Stimulated activated CD4-positive, alpha-beta T cell treated with anti-CD3 and anti-CD28 coated beads, TNF-alpha, amount 100 ng/mL, for 24 hours (primary cell): ENCODE data around the gene MOGAT1.
"Not testable (repeated sequence)": the region's sequence is repeated elsewhere in the genome, so short reads cannot be mapped to it uniquely, and the experiment has no call there.

ENCODE experiments used
- DNase-seq, 3 experiments: peaks; one replicate each; pipeline ENCODE4 v3.0.0-alpha.2; 2020; ENCODE audit warnings: low read depth in 3 of 3

MOGAT1 gene

DNA sequence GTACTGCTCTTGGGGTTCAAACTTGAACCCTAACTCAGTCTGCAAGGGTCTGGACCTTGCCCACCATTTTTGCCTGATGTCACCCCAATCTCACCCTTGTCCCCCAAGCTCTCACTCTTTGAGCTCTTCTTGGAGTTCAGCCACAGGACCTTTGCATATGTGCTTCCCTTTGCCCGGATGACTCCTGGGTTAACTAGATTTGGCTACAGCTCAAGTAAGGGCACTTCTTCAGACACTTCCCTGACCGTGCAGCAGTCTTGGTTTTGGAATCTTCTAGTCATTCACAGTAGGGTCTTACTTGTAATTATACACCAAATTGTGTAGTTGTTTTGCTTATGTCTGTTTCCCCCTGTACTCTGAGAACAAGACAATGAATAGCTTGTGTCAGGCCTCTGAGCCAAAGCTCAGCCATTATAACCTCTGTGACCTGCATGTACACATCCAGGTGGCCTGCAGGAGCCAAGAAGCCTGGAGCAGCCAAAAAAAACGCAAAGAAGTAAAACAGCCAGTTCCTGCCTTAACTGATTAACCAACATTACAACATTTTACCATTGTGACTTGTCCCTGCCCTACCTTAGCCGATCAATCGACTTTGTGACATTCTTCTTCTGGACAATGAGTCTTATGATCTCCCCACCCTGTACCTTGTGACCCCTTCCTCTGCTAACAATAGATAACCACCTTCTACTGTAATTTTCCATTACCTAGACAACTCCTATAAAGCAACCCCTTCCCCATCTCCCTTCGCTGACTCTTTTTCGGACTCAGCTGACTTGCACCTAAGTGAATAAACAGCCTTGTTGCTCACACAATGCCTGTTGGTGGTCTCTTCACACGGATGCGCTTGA, 1.0 kb upstream of the MOGAT1 start:
- no peak for DNase-seq

DNA sequence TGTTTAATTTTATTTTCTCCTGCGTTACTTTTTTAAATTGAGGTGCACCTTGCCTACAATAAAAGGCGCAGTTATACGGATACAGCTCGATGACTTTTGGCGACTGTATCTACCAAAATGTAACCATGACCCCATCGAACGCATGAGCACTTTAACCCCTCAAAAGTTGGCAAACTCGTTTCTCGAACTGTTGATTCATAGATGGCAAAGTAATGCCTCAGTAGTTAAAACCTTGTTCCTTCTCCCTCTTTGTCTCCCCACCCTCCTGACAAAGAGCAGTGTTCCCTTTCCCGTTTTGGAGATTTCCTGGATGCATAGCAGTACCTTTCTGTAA, 577 bp downstream of the MOGAT1 start:
- DNase-seq, result no peak

DNA sequence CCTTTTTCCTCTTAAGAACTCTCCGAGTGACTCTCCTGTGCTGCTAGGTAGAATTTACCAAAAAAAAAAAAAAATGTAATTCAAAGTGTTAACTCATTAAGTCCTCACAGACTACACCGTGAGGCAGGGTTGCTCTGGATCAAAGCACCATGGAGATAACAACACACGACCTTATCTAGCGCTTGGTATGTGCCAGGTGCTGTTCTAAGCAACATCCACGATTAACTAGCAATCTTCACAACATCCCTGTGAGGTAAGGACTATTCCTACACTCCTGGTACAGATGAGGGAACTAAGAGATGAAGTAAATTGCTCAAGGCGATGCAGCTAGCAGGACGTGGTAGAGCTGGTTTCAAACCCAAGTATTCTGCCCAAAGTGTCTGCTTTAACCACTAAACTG, 1.8 kb downstream of the MOGAT1 start:
- no peak for DNase-seq

DNA sequence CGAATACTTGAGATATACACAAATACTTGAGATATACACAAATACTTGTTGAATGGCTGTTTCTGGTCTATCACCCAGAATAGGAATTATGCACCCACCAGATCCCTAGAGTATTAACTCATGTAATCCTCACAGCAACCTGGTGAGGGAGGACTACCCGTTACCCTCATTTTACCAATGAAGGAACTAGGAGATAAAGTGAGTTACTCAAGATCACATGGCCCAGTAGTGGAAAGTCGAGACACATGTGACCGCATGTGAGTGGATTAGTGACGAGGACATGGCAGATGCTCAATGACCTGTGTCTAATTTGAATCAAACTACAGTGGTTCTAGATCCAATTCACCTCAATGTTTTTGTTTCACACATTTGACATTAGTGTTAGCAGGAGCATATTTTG, 2.4 kb downstream of the MOGAT1 start:
- DNase-seq, result no peak

DNA sequence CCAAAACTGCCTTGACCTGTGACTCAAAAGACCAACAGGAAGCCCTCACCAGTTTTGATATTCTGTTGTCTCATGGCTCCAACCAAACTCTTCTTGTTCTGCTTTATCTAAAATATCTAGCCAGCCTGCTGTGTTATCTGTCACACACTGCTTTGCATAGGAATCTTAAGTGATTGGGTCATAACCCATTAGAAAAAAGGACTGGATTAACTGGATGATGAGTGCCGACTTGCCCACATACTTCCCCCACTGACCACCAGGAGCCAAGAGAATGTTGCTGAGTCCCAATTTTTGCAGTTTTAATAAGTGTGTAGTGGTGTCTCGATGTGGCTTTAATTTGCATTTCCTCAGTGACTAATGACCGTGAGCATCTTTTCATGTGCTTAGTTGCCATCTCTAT, 6.5 kb downstream of the MOGAT1 start:
- DNase-seq, result no peak

DNA sequence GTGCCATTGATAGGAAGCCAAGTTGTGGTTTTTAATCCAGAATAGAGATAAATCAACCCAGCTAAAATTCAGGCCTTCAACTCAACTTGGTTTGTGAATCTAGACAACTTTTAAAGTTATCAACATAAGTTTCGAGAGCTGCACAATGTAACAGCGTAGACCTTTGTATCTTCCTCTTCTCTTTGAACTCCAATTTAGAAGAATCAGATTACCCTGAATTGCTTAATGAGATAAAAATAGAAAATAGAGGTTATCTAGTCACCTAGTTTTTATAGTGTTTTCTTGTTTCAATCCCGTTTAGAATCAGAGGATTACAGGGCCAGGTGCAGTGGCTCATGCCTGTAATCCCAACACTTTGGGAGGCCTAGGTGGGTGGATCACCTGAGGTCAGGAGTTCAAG, 12.3 kb downstream of the MOGAT1 start:
- DNase-seq, result no peak

DNA sequence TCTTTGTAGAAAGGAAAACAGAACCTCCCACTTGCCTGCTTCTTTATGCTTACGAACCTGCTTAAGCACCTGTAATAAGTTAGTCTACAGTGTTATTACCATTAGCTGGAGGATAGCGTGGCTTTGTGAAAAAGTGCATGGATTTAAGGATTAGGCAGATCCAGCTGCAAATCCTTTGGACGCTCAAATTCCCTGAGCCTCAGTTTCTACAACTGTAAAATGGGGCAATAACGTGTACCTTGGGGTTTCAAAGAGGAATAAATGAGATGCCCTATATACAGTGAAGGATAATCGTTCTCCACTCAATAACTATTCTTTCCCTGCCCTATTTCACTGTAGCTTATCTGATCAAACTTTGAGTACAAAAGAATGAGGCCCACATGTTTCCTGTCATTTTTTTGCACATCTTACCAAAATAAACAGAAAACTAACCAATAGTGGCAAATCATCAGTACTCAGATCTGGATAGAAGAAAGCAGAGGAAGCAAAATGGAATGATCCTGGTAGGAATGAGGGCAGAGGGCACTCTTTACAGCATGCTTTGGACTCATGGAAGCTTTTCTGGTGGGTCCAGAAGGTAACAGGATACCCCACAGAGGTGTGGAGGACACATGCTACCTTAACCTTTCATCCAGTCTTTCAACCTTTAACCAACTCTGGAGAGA, 14.8 kb downstream of the MOGAT1 start:
- no peak for DNase-seq

DNA sequence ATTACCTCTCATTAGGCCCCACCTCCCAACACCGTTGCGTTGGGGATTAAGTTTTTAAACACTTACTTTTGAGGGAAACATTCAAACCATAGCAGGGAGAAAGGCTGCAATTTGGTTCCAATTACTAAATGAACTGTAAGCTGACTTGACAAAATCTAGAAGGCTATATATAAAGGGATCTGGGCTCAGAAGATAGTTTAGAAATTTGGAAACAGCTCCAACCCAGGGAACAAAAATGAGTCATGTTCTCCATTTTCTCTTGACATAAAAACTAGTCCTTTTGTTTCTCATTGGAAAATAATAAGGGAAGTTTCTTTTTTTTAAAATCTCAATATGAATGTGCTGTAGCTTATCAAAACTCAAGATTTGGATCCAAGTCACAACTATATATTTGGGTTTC, 17.5 kb downstream of the MOGAT1 start:
- no peak for DNase-seq

DNA sequence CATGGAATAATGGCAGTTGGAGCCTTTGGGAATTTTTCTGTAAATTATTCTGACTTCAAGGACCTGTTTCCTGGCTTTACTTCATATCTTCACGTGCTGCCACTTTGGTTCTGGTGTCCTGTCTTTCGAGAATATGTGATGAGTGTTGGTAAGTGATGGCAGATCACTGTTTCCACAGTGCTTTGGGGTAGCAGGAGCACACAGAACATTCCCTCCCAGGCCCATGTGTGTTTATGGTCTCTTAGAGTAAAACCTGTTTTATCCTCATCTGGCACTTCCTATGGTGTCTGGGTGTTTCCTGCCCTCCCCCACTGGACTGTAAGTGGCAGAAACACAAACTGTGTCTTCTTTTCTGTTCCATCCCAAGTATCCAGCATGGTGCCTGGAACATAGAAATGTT, 17.9 kb downstream of the MOGAT1 start:
- DNase-seq, result no peak

DNA sequence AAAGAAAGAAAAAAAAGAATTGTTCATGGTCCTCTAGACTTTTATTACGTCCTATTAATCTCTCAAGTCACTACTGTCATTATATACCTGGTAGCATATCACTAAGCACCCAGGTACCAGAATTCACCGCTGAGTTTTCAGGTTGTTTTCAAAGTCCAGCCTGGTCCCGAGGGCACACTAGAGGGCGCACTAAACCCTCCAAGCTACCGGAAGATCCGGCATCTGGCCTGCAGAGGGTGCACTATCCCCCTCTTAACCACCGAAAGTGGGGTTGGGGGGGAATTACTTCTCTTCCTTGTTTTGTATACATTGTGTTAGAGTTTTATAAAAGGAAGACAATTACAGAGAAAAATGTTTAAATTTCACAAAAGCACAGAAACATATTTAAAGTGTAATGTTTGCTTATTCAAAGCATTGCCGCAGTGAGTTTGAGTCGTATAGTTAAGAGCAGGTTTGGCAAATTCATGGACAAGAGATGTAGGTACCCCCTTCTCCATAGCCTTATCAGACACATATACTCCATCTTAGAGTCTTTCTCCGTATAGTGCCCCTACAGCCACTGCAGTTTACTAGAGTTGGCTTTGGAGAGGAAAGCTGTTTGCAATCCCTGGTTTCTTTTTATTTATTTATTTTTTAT, 19.2 kb downstream of the MOGAT1 start:
- DNase-seq, result peak; percentile 43 to 62 (median 44)

DNA sequence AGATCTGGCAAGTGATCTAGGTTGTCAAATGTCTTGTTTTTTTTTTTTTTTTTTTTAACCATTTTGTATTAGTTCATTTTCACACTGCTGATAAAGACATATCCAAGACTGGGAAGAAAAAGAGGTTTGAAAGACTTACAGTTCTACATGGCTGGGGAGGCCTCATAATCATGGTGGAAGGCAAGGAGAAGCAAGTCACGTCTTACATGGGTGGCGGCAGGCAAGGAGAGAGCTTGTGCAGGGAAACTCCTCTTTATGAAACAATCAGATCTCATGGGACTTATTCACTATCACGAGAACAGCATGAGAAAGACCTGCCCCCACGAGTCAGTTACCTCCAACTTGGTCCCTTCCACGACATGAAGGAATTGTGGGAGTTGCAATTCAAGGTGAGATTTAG, 22.0 kb downstream of the MOGAT1 start:
- not testable (repeated sequence) for DNase-seq

DNA sequence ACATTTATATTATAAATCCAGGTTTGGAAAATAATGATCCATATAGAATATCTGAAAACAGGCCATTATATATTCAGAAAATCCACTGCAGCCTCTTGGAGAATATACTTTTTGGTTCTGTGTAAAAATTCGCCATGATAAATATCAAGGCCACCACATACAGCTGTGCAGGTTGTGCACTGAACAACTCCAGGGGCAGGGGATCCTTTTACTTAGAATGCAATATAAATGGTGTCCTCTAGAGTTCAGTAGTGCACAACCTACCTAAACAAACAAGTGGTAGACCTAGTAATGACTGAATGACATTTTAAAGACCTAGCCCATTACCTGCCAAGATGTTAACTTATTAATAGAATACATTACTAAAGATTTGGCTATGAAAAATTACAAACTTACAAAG, 22.4 kb downstream of the MOGAT1 start:
- DNase-seq, result no peak

DNA sequence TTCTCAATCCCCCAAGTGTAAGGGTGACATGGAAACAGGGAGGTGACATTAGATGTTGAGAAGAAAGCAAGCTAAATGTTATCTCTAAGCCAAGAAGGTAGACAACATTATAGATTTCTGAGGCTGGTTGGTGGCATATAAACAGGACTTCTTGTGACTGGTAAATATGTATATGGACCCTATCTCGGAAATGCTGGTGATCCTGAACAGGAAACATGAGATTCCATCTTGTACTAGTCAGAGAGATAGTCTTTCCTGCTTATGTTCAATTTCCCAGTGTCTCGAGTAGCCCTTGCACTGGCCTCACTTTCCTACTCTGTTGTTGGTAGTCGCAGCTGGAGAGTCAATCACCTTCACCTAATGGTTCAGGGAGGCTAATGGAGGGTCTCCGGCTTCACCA, 26.8 kb downstream of the MOGAT1 start:
- DNase-seq, result no peak

DNA sequence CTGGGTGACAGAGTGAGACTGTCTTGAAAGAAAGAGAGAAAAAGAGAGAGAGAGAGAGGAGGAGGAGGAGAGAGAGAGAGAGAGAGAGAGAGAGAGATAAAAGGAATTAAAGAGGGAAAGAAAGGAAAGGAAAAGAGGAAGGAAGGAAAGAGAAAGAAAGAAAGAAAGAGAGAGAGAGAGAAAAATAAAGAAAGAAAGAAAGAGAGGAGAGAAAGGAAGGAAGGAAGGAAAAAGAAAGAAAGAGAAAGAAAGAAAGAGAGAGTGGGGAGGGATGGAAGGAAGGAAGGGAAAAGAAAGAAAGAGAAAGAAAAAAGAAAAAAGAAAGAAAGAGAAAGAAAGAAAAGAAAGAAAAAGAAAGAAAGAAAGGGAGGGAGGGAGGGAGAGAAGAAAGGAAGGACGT, 29.8 kb downstream of the MOGAT1 start:
- DNase-seq, result no peak

DNA sequence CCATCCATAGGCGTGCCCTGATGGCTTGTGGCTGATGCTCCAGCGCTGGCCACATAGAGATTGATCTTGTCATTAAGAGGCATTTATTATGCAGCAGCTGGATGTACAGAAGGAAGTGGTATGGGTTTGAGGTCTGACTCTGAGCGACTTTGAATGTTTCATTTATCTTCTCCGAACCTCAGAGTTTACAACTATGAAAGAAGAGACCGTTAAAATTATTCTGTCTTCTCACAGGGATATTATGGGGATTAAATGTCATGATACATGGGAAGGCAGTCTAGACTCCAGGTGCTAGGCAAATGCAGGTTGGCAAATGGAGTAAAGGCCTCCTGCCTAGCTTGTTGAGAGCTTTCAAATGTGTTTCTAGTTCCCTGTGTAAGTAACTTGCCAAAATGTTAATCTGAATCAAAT, 30.3 kb downstream of the MOGAT1 start:
- DNase-seq, result no peak

DNA sequence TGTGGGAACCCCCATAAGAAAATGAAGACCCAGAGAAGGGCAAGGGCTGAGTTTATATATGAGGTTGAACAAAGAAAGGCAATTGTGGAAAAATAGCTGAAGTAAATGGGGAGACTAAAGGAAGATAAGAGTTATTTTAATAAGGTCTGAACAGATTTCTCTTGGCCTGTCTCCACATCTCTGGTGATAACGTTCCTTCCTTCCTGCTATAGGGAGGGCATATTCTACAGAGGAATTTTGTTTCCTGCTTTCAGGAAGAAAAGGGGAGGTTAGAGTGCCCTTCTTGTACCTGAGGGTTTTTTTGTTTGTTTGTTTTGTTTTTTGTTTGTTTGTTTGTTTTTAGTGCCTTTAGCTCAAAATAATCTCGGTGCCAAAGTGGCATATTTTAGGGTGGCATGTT, 31.6 kb downstream of the MOGAT1 start:
- no peak for DNase-seq

DNA sequence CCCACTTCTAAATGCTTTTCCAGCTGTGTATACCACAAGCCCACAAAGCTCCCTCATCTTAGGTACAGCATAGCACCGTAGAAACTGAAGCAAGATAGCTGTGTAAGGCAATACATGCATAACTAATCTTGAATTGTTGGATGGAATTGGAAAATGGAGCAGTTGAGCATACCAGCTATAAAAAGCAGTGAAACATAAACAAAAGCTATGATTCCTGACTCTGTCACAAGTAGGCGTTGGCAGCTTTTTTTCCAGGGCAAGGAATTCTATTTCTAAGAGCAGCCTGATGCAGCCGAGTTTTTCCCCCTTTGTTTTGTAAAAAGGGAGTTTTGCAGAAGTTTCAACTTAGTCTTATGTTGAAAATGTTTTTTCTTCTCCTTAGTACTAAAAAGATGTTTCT, 32.4 kb downstream of the MOGAT1 start:
- no peak for DNase-seq

DNA sequence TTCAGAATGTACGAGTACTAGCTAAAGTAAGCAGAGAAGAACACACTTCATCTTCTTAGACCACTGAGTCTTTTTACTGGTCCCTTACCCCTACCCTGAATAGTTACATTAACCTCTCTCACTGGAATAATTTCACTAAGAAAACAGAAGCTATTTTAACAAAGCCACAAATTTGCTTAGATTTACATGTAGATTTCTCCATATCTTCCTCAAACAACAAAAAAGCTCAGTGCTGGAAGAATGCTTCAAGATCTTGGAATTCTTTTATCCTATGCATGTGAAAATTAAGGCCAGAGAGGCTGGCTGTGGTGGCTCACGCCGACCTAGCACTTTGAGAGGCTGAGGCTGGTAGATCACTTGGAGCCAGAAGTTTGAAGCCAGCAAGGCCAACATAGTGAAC, 35.2 kb downstream of the MOGAT1 start:
- no peak for DNase-seq

DNA sequence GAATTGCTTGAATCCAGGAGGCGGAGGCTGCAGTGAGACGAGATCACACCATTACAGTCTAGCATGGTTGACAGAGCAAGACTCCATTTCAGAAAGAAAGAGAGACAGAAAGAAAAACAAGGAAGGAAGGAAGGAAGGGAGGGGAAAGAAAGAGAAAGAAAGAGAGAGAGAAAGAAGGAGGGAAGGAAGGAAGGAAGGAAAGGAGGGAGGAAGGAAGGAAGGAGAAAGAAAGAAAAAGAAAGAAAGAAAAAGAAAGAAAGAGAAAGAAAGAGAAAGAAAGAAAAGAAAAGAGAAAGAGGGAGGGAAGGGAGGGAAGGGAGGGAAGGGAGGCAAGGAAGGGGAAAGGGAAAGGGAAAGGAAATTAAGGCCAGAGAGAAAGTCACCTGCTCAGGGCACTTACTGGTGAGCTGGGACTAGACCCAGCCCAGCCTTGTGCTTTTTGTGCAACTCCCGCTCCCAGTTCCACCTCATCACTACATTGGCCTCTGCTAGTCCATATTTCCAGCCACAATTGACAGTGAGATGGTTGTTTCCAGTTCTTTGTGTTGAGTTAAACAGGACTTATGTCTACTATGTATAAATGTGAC, 35.7 kb downstream of the MOGAT1 start:
- no peak for DNase-seq

DNA sequence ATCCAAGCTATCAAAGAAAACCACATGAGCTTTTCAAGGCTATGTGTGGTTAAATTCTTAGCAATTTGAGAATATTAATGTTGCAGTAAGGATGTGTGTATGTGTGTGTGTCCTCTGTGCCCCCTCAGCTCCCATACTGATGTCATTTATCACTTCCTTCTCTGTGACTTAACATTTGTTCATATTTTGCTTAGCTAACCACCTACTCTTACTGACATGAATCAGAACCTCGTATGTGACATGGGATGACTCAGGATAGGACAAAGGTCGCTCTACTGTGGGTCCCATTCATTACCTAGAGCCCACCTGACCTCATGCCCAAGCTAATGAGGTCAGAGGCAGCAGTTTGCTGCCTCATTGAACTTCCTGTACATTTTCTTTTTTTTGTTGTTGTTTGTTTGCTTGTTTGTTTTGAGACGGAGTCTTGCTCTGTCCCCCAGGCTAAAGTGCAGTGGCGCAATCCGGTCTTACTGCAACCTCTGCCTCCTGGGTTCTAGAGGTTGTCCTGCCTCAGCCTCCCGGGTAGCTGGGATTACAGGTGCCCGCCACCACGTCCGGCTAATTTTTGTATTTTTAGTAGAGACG, 36.3 kb downstream of the MOGAT1 start:
- peak in 1 of 3 experiments; percentile 2 for DNase-seq

DNA sequence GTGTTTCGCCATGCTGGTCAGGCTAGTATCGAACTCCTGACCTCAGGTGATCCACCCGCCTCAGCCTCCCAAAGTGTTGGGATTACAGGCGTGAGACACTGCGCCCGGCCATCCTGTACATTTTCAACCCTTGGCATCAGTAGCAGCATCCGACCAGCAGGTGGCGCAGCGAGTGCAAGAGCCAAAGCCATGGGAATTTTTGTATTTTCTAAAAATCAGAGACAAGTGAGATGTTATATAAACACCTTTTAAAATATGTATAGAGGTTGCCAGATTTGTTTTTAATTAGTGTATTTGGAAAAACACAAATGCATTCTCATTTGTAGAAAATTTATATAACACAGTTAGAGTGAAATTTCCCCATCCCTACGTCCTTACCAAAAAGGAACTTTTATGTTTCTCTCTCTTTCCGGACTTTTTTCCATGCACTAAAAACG, 36.8 kb downstream of the MOGAT1 start:
- peak; percentile 59 to 78 (median 66) for DNase-seq

DNA sequence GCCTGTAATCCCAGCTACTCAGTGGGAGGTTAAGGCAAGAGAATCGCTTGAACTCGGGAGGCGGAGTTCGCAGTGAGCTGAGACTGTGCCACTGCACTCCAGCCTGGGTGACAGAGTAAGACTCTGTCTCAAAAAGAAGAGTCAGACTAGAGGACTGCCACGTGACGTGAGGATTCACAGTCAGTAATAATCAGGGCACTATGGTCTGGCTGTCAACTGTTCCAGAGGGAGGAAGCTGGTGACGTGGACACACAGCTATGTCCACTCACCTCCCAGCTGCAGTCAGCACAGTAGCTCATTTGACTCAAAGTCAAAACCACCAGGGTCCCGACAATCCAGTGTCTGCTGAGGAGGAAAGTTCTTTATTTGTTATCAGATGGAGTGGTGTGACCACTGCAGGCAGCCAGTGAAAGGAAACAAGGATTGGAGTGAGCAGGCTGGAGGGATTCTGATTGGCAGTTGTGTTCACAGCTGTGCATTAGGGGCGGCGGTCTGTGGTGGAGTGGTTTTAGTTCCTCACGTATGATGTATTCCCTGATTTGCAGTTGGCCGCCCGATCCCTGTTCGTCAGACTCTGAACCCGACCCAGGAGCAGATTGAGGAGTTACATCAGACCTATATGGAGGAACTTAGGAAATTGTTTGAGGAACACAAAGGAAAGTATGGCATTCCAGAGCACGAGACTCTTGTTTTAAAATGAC, 37.9 kb downstream of the MOGAT1 start:
- no peak for DNase-seq
